HG02678 (cell line): ENCODE measurements around the gene ATP8A2.

ENCODE experiments used
- ATAC-seq: cut with Tn5 transposase; IDR thresholded peaks from one replicate; pipeline ENCODE4 v1.9.1; 2021; ENCODE audit warnings: mild to moderate bottlenecking, moderate library complexity; ENCODE audit not compliant: unreplicated experiment

Gene ATP8A2

GRCh38 chr13:25987987-25988386, 616.2 kb downstream of the ATP8A2 start:
- ATAC-seq = no peak

GRCh38 chr13:25988661-25989060, 616.9 kb downstream of the ATP8A2 start:
- no peak for ATAC-seq

- no peak for ATAC-seq
Measured at GRCh38 chr13:25990801-25991200, 619.0 kb downstream of the ATP8A2 start.

GRCh38 chr13:25992076-25992475, 620.3 kb downstream of the ATP8A2 start:
- ATAC-seq = no peak

GRCh38 chr13:26007261-26008125, 635.7 kb downstream of the ATP8A2 start:
- ATAC-seq = no peak

GRCh38 chr13:26010487-26011207, 638.9 kb downstream of the ATP8A2 start:
- no peak for ATAC-seq

GRCh38 chr13:26011208-26011573, 639.4 kb downstream of the ATP8A2 start:
- ATAC-seq = no peak

GRCh38 chr13:26011996-26012821, 640.4 kb downstream of the ATP8A2 start:
- no peak for ATAC-seq

- ATAC-seq = no peak
Measured at GRCh38 chr13:26012995-26013394, 641.2 kb downstream of the ATP8A2 start.

GRCh38 chr13:26015271-26016125, 643.7 kb downstream of the ATP8A2 start:
- ATAC-seq = no peak

GRCh38 chr13:26016189-26016588, 644.4 kb downstream of the ATP8A2 start:
- ATAC-seq = no peak

- ATAC-seq = no peak
Measured at GRCh38 chr13:26017196-26017921, 645.6 kb downstream of the ATP8A2 start.

GRCh38 chr13:26017932-26018665, 646.3 kb downstream of the ATP8A2 start:
- no peak for ATAC-seq

- ATAC-seq = no peak
Measured at GRCh38 chr13:26019251-26019650, 647.5 kb downstream of the ATP8A2 start.

- no peak for ATAC-seq
Measured at GRCh38 chr13:26019881-26020870, 648.4 kb downstream of the ATP8A2 start.

GRCh38 chr13:26020891-26021290, 649.1 kb downstream of the ATP8A2 start:
- no peak for ATAC-seq

- ATAC-seq = no peak
Measured at GRCh38 chr13:26021516-26021915, 649.7 kb downstream of the ATP8A2 start.

- ATAC-seq = no peak
Measured at GRCh38 chr13:26021956-26022355, 650.2 kb downstream of the ATP8A2 start.
